HEK293 (cell line): Measurements from ENCODE around the gene PRKAB1.
"Not testable (repeated sequence)": the region's sequence is repeated elsewhere in the genome, so short reads cannot be mapped to it uniquely, and the experiment has no call there.

Experiments
- CTCF ChIA-PET: fragments of 350-600 bp; formaldehyde crosslinking; extraction: SDS; loops from one replicate; lab custom pipeline; 2021; ENCODE audit warnings: antibody characterized with exemption; lab: Yijun Ruan, JAX
- POLR2A ChIA-PET: fragments of 300-600 bp; formaldehyde crosslinking; extraction: SDS; loops from one replicate; lab custom pipeline; 2020; ENCODE audit warnings: antibody characterized with exemption, inconsistent platforms; lab: Yijun Ruan, JAX
- H3K27ac ChIP-seq: fragments of 200-500 bp; sonication (Bioruptor generic); 2 replicates; pipeline ENCODE4 v1.5.1; 2014; ENCODE audit warnings: low read depth, low read length, control low read depth, inconsistent platforms; ENCODE audit errors: extremely low read depth
- H3K36me3 ChIP-seq, 2 experiments: fragments of 200-500 bp in 1 of 2; sonication (Bioruptor generic) in 1 of 2; 1 replicate in 1 of 2; 2 replicates in 1 of 2; pipeline ENCODE4 v1.5.1; 2014 to 2017; ENCODE audit warnings: inconsistent platforms in 2 of 2, low read length in 2 of 2; ENCODE audit not compliant: control insufficient read depth in 2 of 2, insufficient read depth in 1 of 2
- H3K4me1 ChIP-seq: fragments of 200-500 bp; sonication (Bioruptor generic); 2 replicates; pipeline ENCODE4 v1.5.1; 2014; ENCODE audit warnings: mild to moderate bottlenecking, low read length, inconsistent platforms; ENCODE audit not compliant: control insufficient read depth, insufficient read depth
- H3K4me3 ChIP-seq: 2 replicates; pipeline ENCODE4 v1.5.1; 2011; ENCODE audit warnings: low read depth, mild to moderate bottlenecking, control low read depth, low read length, moderate library complexity
- H3K9me3 ChIP-seq: fragments of 200-500 bp; sonication (Bioruptor generic); 2 replicates; pipeline ENCODE4 v1.5.1; 2014; ENCODE audit warnings: low read depth, low read length, inconsistent platforms; ENCODE audit not compliant: control insufficient read depth, insufficient read depth
- FEZF1 ChIP-seq: fragments of 450-650 bp; formaldehyde crosslinking; IDR thresholded peaks from 2 replicates; pipeline ENCODE4 v1.5.1; 2016; ENCODE audit warnings: missing biosample characterization, missing genetic modification characterization
- GLIS1 ChIP-seq: fragments of 450-650 bp; formaldehyde crosslinking; IDR thresholded peaks from 2 replicates; pipeline ENCODE4 v1.5.1; 2016; ENCODE audit warnings: missing biosample characterization, missing genetic modification characterization
- HOXD13 ChIP-seq: sonication (generic); formaldehyde crosslinking; IDR thresholded peaks from 2 replicates; pipeline ENCODE4 v1.8.0; 2022; ENCODE audit warnings: missing genetic modification reagents, borderline replicate concordance
- PRDM1 ChIP-seq: fragments of 450-650 bp; formaldehyde crosslinking; IDR thresholded peaks from 2 replicates; pipeline ENCODE4; 2016; ENCODE audit warnings: missing biosample characterization, missing genetic modification characterization
- RBAK ChIP-seq: fragments of 450-650 bp; formaldehyde crosslinking; IDR thresholded peaks from 2 replicates; pipeline ENCODE4 v1.5.1; 2016; ENCODE audit warnings: missing biosample characterization, missing genetic modification characterization
- REPIN1 ChIP-seq: fragments of 450-650 bp; formaldehyde crosslinking; IDR thresholded peaks from 2 replicates; pipeline ENCODE4 v1.5.1; 2017; ENCODE audit warnings: missing biosample characterization, missing genetic modification characterization, low read depth
- WT1 ChIP-seq: fragments of 450-650 bp; formaldehyde crosslinking; IDR thresholded peaks from 2 replicates; pipeline ENCODE4 v1.5.1; 2016; ENCODE audit warnings: missing biosample characterization, missing genetic modification characterization
- ZFP3 ChIP-seq: fragments of 450-650 bp; formaldehyde crosslinking; IDR thresholded peaks from 2 replicates; pipeline ENCODE4 v1.5.1; 2016; ENCODE audit warnings: low read depth, missing biosample characterization, missing genetic modification characterization
- ZNF121 ChIP-seq: fragments of 450-650 bp; formaldehyde crosslinking; IDR thresholded peaks from 2 replicates; pipeline ENCODE4 v1.5.1; 2016; ENCODE audit warnings: missing biosample characterization, missing genetic modification characterization
- ZNF146 ChIP-seq: fragments of 450-650 bp; formaldehyde crosslinking; IDR thresholded peaks from 2 replicates; pipeline ENCODE4 v1.5.1; 2016; ENCODE audit warnings: missing biosample characterization, missing genetic modification characterization
- ZNF169 ChIP-seq: fragments of 450-650 bp; formaldehyde crosslinking; IDR thresholded peaks from 2 replicates; pipeline ENCODE4 v1.5.1; 2016; ENCODE audit warnings: missing biosample characterization, missing genetic modification characterization
- ZNF292 ChIP-seq: fragments of 450-650 bp; formaldehyde crosslinking; IDR thresholded peaks from 2 replicates; pipeline ENCODE4 v1.5.1; 2016; ENCODE audit warnings: low read depth, missing biosample characterization, missing genetic modification characterization, borderline replicate concordance
- ZNF394 ChIP-seq: fragments of 450-650 bp; formaldehyde crosslinking; IDR thresholded peaks from 2 replicates; pipeline ENCODE4 v1.5.1; 2016; ENCODE audit warnings: missing biosample characterization, missing genetic modification characterization, mild to moderate bottlenecking, moderate library complexity, borderline replicate concordance
- ZNF48 ChIP-seq: fragments of 450-650 bp; formaldehyde crosslinking; IDR thresholded peaks from 2 replicates; pipeline ENCODE4 v1.5.1; 2016; ENCODE audit warnings: missing biosample characterization, missing genetic modification characterization
- ZNF530 ChIP-seq: fragments of 450-650 bp; formaldehyde crosslinking; IDR thresholded peaks from 2 replicates; pipeline ENCODE4 v1.5.1; 2016; ENCODE audit warnings: low read depth, missing biosample characterization, missing genetic modification characterization
- ZNF600 ChIP-seq: fragments of 450-650 bp; formaldehyde crosslinking; IDR thresholded peaks from 2 replicates; pipeline ENCODE4 v1.5.1; 2016; ENCODE audit warnings: missing biosample characterization, missing genetic modification characterization
- ZNF660 ChIP-seq: fragments of 450-650 bp; IDR thresholded peaks from 2 replicates; pipeline ENCODE4 v1.5.1; 2018; ENCODE audit warnings: missing biosample characterization, mild to moderate bottlenecking, missing genetic modification characterization
- ZNF677 ChIP-seq: fragments of 450-650 bp; IDR thresholded peaks from 2 replicates; pipeline ENCODE4 v1.5.0; 2018; ENCODE audit warnings: missing biosample characterization, mild to moderate bottlenecking, missing genetic modification characterization, moderate library complexity
- ZNF785 ChIP-seq: fragments of 450-650 bp; formaldehyde crosslinking; IDR thresholded peaks from 2 replicates; pipeline ENCODE4 v1.5.1; 2016; ENCODE audit warnings: missing biosample characterization, missing genetic modification characterization
- ZNF830 ChIP-seq: fragments of 450-650 bp; IDR thresholded peaks from 2 replicates; pipeline ENCODE4 v1.5.0; 2018; ENCODE audit warnings: missing biosample characterization, missing genetic modification characterization, low read depth, mild to moderate bottlenecking, moderate library complexity
- ZSCAN23 ChIP-seq: fragments of 450-650 bp; formaldehyde crosslinking; IDR thresholded peaks from 2 replicates; pipeline ENCODE4 v1.5.1; 2016; ENCODE audit warnings: missing biosample characterization, missing genetic modification characterization
- TF ChIP-seq, protein P1 (sequence below): fragments of 450-650 bp; formaldehyde crosslinking; IDR thresholded peaks from 2 replicates; pipeline ENCODE4 v1.5.1; 2016; ENCODE audit warnings: missing biosample characterization, missing genetic modification characterization, low read depth

The PRKAB1 gene

GRCh38 chr12:119706427-119706826 is 38.5 kb downstream of the PRKAB1 start:
- H3K9me3 ChIP-seq, H3K27ac ChIP-seq, H3K4me3 ChIP-seq, CTCF ChIA-PET, H3K4me1 ChIP-seq, POLR2A ChIA-PET: not testable (repeated sequence)
- peaks cover 29 to 74% of the 10 kb centered on the region in 2 experiments for H3K36me3 ChIP-seq
- peak; percentile 61 for TF ChIP-seq ZNF146
- TF ChIP-seq, all 188 proteins: peak for 1; not testable (repeated sequence) for 187

GRCh38 chr12:119710374-119710964 is 42.5 kb downstream of the PRKAB1 start:
- CTCF ChIA-PET: interaction anchor here (0.6 kb wide), 1 partner anchor 97 kb away, joined by 3 read pairs; no protein-coding TSS in a partner anchor
- no peaks in the 10 kb centered on the region for H3K4me1 ChIP-seq
- H3K27ac ChIP-seq: no peak overlapping the region

DNA sequence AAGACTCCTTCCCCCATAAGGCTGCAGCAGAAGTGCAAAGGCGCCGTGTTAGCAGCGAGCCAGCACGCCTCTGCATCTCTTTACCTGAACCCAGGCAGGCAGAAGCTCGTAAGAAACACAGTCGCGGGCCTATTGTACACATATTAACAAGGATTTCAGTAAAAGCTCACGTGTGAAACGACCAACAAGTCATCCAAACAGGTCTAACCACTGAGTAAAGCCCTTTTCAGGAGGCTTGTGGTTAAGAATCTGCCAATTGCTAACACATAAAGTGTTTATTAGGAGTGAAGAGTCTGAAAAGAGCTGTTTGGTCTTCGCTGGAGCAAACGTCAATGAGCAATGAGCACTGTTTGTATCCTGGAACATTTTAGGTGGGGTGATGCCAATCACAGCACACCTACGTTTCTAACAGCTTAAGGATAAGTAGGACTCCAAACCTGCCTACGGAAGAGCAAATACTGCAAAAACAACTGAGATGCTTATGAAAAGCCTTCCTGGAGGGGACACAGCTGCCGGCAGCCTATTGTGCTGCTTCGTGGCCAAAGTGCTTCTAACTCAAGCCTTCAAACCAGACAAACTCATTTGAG is 43.1 kb downstream of the PRKAB1 start:
- Histone ChIP-seq H3K4me1 (no peaks in the 10 kb centered on the region), H3K27ac (no peak overlapping the region), H3K9me3 (no peaks in the 10 kb centered on the region), H3K36me3 (peaks cover 39 to 91% of the 10 kb centered on the region in 2 experiments), H3K4me3 (no peak overlapping the region)
- ChIA-PET POLR2A (no interaction called here), CTCF (interaction anchor here (0.6 to 1.3 kb wide), 2 partner anchors 16 to 97 kb away, joined by 3 read pairs; no protein-coding TSS in a partner anchor)
- no peak for TF ChIP-seq GLIS1 (tag by site-specific recombination)
- no peak for TF ChIP-seq ZNF169 (tag by site-specific recombination)
- TF ChIP-seq ZNF785 (tag by site-specific recombination): no peak
- no peak for TF ChIP-seq ZNF48
- TF ChIP-seq FEZF1: no peak
- TF ChIP-seq ZNF830 (tag by site-specific recombination): no peak
- TF ChIP-seq ZNF660 (tag by site-specific recombination): no peak

More at GRCh38 chr12:119710374-119710964, 42.5 kb downstream of the PRKAB1 start:
- TF ChIP-seq ZNF394 (tag by site-specific recombination): no peak
- Histone ChIP-seq H3K36me3 (peaks cover 41 to 86% of the 10 kb centered on the region in 2 experiments), H3K9me3 (no peaks in the 10 kb centered on the region), H3K4me3 (no peak overlapping the region)
- POLR2A ChIA-PET: no interaction called here

- Histone ChIP-seq H3K27ac (no peak overlapping the region), H3K4me1 (peaks cover 3% of the 10 kb centered on the region), H3K4me3 (no peak overlapping the region), H3K36me3 (peaks cover 35 to 90% of the 10 kb centered on the region in 2 experiments), H3K9me3 (no peaks in the 10 kb centered on the region)
- ChIA-PET CTCF (interaction anchor here (1.3 kb wide), 1 partner anchor 16 kb away, joined by 3 read pairs; no protein-coding TSS in a partner anchor), POLR2A (no interaction called here)
- TF ChIP-seq WT1 (tag by site-specific recombination): no peak
- TF ChIP-seq PRDM1 (tag by site-specific recombination): no peak
- TF ChIP-seq REPIN1 (tag by site-specific recombination): no peak
- TF ChIP-seq ZNF121 (tag by site-specific recombination): peak; percentile 62; the same call in 1 of the 2 replicates
Observed at GRCh38 chr12:119711693-119712092, 43.8 kb downstream of the PRKAB1 start.

DNA sequence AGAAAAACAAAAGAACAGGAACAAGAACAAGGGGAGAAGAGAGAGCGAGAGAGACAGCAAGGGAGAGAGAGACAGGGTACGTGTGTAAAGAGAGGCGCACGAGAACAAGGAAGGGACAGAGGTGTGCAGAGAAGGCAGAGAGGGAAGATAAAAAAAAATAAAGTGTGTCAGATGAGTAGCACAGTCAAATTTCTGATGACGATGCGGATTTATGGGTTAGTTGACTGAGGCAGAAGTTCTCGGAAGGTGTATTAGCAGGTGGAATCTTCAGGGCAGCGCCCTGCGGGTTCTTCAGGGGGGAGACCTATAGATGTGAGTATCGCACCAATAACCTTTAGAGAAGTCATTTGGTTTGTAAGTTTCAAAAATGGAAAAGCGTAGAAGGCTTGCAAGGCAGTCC is 44.8 kb downstream of the PRKAB1 start:
- Histone ChIP-seq H3K9me3 (no peaks in the 10 kb centered on the region), H3K27ac (no peak overlapping the region), H3K4me1 (peaks cover 3% of the 10 kb centered on the region), H3K36me3 (peaks cover 40 to 85% of the 10 kb centered on the region in 2 experiments), H3K4me3 (no peak overlapping the region)
- ChIA-PET POLR2A (no interaction called here), CTCF (no interaction called here)
- TF ChIP-seq ZNF530 (tag by site-specific recombination): no peak
- TF ChIP-seq ZSCAN23 (tag by site-specific recombination): no peak
- TF ChIP-seq ZFP3 (tag by site-specific recombination): no peak
- no peak for TF ChIP-seq HOXD13 (CRISPR knock-in tag)
- TF ChIP-seq ZNF292: no peak
- TF ChIP-seq, protein P1, sequence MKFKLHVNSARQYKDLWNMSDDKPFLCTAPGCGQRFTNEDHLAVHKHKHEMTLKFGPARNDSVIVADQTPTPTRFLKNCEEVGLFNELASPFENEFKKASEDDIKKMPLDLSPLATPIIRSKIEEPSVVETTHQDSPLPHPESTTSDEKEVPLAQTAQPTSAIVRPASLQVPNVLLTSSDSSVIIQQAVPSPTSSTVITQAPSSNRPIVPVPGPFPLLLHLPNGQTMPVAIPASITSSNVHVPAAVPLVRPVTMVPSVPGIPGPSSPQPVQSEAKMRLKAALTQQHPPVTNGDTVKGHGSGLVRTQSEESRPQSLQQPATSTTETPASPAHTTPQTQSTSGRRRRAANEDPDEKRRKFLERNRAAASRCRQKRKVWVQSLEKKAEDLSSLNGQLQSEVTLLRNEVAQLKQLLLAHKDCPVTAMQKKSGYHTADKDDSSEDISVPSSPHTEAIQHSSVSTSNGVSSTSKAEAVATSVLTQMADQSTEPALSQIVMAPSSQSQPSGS (tag by site-specific recombination): no peak
- TF ChIP-seq ZNF677 (tag by site-specific recombination): no peak
- no peak for TF ChIP-seq RBAK (tag by site-specific recombination)
- no peak for TF ChIP-seq ZNF600 (tag by site-specific recombination)
